SK-N-MC (cell line): ENCODE data around the gene CDC42EP4.

Source experiments
- EZH2 ChIP-seq: fragments of 200-600 bp; sonication (generic); IDR thresholded peaks from one replicate; pipeline ENCODE4 v1.6.1; 2017; ENCODE audit warnings: antibody characterized with exemption
- FOXP2 ChIP-seq: optimal IDR thresholded peaks from 2 replicates; pipeline ENCODE3; 2011; ENCODE audit warnings: mild to moderate bottlenecking, moderate library complexity; ENCODE audit not compliant: insufficient read depth; ENCODE audit errors: extremely low read length, control extremely low read depth
- POLR2AphosphoS5 ChIP-seq: IDR thresholded peaks from 2 replicates; pipeline ENCODE4 v1.6.1; 2012; ENCODE audit warnings: mild to moderate bottlenecking, low read depth, low read length, borderline replicate concordance

- TF ChIP-seq EZH2 (no peak), POLR2AphosphoS5 (no peak), FOXP2 (no peak)
Measured at GRCh38 chr17:73359352-73359751, 47.6 kb upstream of the CDC42EP4 start.
